HEK293 (cell line): ENCODE measurements around the gene ZNF423.

ENCODE experiments used
- CTCF ChIA-PET: fragments of 350-600 bp; formaldehyde crosslinking; extraction: SDS; loops from one replicate; lab custom pipeline; 2021; ENCODE audit warnings: antibody characterized with exemption; lab: Yijun Ruan, JAX
- POLR2A ChIA-PET: fragments of 300-600 bp; formaldehyde crosslinking; extraction: SDS; loops from one replicate; lab custom pipeline; 2020; ENCODE audit warnings: antibody characterized with exemption, inconsistent platforms; lab: Yijun Ruan, JAX
- H3K27ac ChIP-seq: fragments of 200-500 bp; sonication (Bioruptor generic); 2 replicates; pipeline ENCODE4 v1.5.1; 2014; ENCODE audit warnings: low read depth, low read length, control low read depth, inconsistent platforms; ENCODE audit errors: extremely low read depth
- H3K36me3 ChIP-seq, 2 experiments: fragments of 200-500 bp in 1 of 2; sonication (Bioruptor generic) in 1 of 2; 1 replicate in 1 of 2; 2 replicates in 1 of 2; pipeline ENCODE4 v1.5.1; 2014 to 2017; ENCODE audit warnings: inconsistent platforms in 2 of 2, low read length in 2 of 2; ENCODE audit not compliant: control insufficient read depth in 2 of 2, insufficient read depth in 1 of 2
- H3K4me1 ChIP-seq: fragments of 200-500 bp; sonication (Bioruptor generic); 2 replicates; pipeline ENCODE4 v1.5.1; 2014; ENCODE audit warnings: mild to moderate bottlenecking, low read length, inconsistent platforms; ENCODE audit not compliant: control insufficient read depth, insufficient read depth
- H3K4me3 ChIP-seq: 2 replicates; pipeline ENCODE4 v1.5.1; 2011; ENCODE audit warnings: low read depth, mild to moderate bottlenecking, control low read depth, low read length, moderate library complexity
- H3K9me3 ChIP-seq: fragments of 200-500 bp; sonication (Bioruptor generic); 2 replicates; pipeline ENCODE4 v1.5.1; 2014; ENCODE audit warnings: low read depth, low read length, inconsistent platforms; ENCODE audit not compliant: control insufficient read depth, insufficient read depth
- EGR2 ChIP-seq: fragments of 450-650 bp; formaldehyde crosslinking; IDR thresholded peaks from 2 replicates; pipeline ENCODE4 v1.5.1; 2016; ENCODE audit warnings: low read depth, missing biosample characterization, missing genetic modification characterization
- GLI2 ChIP-seq: fragments of 450-650 bp; formaldehyde crosslinking; IDR thresholded peaks from 2 replicates; pipeline ENCODE4; 2017; ENCODE audit warnings: missing biosample characterization, missing genetic modification characterization, low read depth, borderline replicate concordance
- GLI4 ChIP-seq: fragments of 450-650 bp; formaldehyde crosslinking; IDR thresholded peaks from 2 replicates; pipeline ENCODE4 v1.5.1; 2016; ENCODE audit warnings: missing biosample characterization, missing genetic modification characterization
- INSM2 ChIP-seq: fragments of 450-650 bp; formaldehyde crosslinking; IDR thresholded peaks from 2 replicates; pipeline ENCODE4 v1.5.1; 2016; ENCODE audit warnings: missing biosample characterization, missing genetic modification characterization
- PRDM4 ChIP-seq: fragments of 450-650 bp; formaldehyde crosslinking; IDR thresholded peaks from 2 replicates; pipeline ENCODE4 v1.5.1; 2017; ENCODE audit warnings: missing biosample characterization, missing genetic modification characterization
- REST ChIP-seq: fragments of 450-650 bp; formaldehyde crosslinking; IDR thresholded peaks from 2 replicates; pipeline ENCODE4 v1.5.1; 2016; ENCODE audit warnings: missing biosample characterization, missing genetic modification characterization
- WT1 ChIP-seq: fragments of 450-650 bp; formaldehyde crosslinking; IDR thresholded peaks from 2 replicates; pipeline ENCODE4 v1.5.1; 2016; ENCODE audit warnings: missing biosample characterization, missing genetic modification characterization
- ZBTB1 ChIP-seq: fragments of 450-650 bp; formaldehyde crosslinking; IDR thresholded peaks from 2 replicates; pipeline ENCODE4 v1.5.1; 2016; ENCODE audit warnings: missing biosample characterization, missing genetic modification characterization
- ZBTB10 ChIP-seq: fragments of 450-650 bp; formaldehyde crosslinking; IDR thresholded peaks from 2 replicates; pipeline ENCODE4 v1.5.1; 2016; ENCODE audit warnings: missing biosample characterization, missing genetic modification characterization
- ZBTB17 ChIP-seq: fragments of 450-650 bp; formaldehyde crosslinking; IDR thresholded peaks from 2 replicates; pipeline ENCODE4 v1.5.1; 2016; ENCODE audit warnings: missing biosample characterization, missing genetic modification characterization
- ZNF155 ChIP-seq: fragments of 450-650 bp; formaldehyde crosslinking; IDR thresholded peaks from 2 replicates; pipeline ENCODE4 v1.5.1; 2016; ENCODE audit warnings: missing biosample characterization, missing genetic modification characterization
- ZNF174 ChIP-seq: fragments of 450-650 bp; formaldehyde crosslinking; IDR thresholded peaks from 2 replicates; pipeline ENCODE4 v1.5.0; 2017; ENCODE audit warnings: missing biosample characterization, mild to moderate bottlenecking, missing genetic modification characterization
- ZNF184 ChIP-seq: fragments of 450-650 bp; IDR thresholded peaks from 2 replicates; pipeline ENCODE4 v1.5.1; 2018; ENCODE audit warnings: missing biosample characterization, mild to moderate bottlenecking, missing genetic modification characterization
- ZNF19 ChIP-seq: fragments of 450-650 bp; formaldehyde crosslinking; IDR thresholded peaks from 2 replicates; pipeline ENCODE4; 2016; ENCODE audit warnings: missing biosample characterization, missing genetic modification characterization, low read depth
- ZNF211 ChIP-seq: fragments of 450-650 bp; formaldehyde crosslinking; IDR thresholded peaks from 2 replicates; pipeline ENCODE4 v1.5.1; 2016; ENCODE audit warnings: low read depth, missing biosample characterization, missing genetic modification characterization
- ZNF223 ChIP-seq: fragments of 450-650 bp; formaldehyde crosslinking; IDR thresholded peaks from 2 replicates; pipeline ENCODE4 v1.5.1; 2016; ENCODE audit warnings: missing biosample characterization, missing genetic modification characterization
- ZNF239 ChIP-seq: fragments of 450-650 bp; formaldehyde crosslinking; IDR thresholded peaks from 2 replicates; pipeline ENCODE4 v1.5.1; 2016; ENCODE audit warnings: missing biosample characterization, missing genetic modification characterization
- ZNF350 ChIP-seq: fragments of 450-650 bp; formaldehyde crosslinking; IDR thresholded peaks from 2 replicates; pipeline ENCODE4 v1.5.0; 2017; ENCODE audit warnings: missing biosample characterization, mild to moderate bottlenecking, missing genetic modification characterization
- ZNF354C ChIP-seq: fragments of 450-650 bp; formaldehyde crosslinking; IDR thresholded peaks from 2 replicates; pipeline ENCODE4 v1.5.1; 2016; ENCODE audit warnings: missing biosample characterization, missing genetic modification characterization, low read depth, borderline replicate concordance
- ZNF423 ChIP-seq: fragments of 450-650 bp; formaldehyde crosslinking; IDR thresholded peaks from 2 replicates; pipeline ENCODE4 v1.5.1; 2016; ENCODE audit warnings: missing biosample characterization, missing genetic modification characterization
- ZNF449 ChIP-seq: fragments of 450-650 bp; formaldehyde crosslinking; IDR thresholded peaks from 2 replicates; pipeline ENCODE4 v1.5.1; 2017; ENCODE audit warnings: missing biosample characterization, mild to moderate bottlenecking, missing genetic modification characterization, moderate library complexity
- ZNF596 ChIP-seq: fragments of 450-650 bp; IDR thresholded peaks from 2 replicates; pipeline ENCODE4 v1.5.0; 2018; ENCODE audit warnings: missing biosample characterization, mild to moderate bottlenecking, missing genetic modification characterization, moderate library complexity
- ZSCAN30 ChIP-seq: fragments of 450-650 bp; IDR thresholded peaks from 2 replicates; pipeline ENCODE4 v1.5.1; 2018; ENCODE audit warnings: missing biosample characterization, mild to moderate bottlenecking, missing genetic modification characterization, moderate library complexity

Gene ZNF423

GRCh38 chr16:49493836-49494235 lies 362.1 kb downstream of the ZNF423 start:
- TF ChIP-seq GLI4 (tag by site-specific recombination) (no peak), PRDM4 (no peak), ZNF184 (tag by site-specific recombination) (no peak), ZNF223 (tag by site-specific recombination) (no peak), ZNF596 (tag by site-specific recombination) (no peak), GLI2 (no peak), ZNF155 (tag by site-specific recombination) (no peak), ZNF449 (no peak), ZBTB17 (tag by site-specific recombination) (no peak), EGR2 (no peak), ZSCAN30 (no peak), ZBTB1 (tag by site-specific recombination) (no peak), ZNF211 (tag by site-specific recombination) (no peak), WT1 (tag by site-specific recombination) (no peak), ZNF174 (tag by site-specific recombination) (no peak)
- TF ChIP-seq, all 188 proteins: peak for 0
- POLR2A ChIA-PET: no interaction called here

GRCh38 chr16:49492896-49493626 lies 362.9 kb downstream of the ZNF423 start:
- CTCF ChIA-PET: interaction anchor here (0.6 to 1.8 kb wide), 10 partner anchors 14 to 430 kb away, joined by 3 to 5 read pairs (median 4); no protein-coding TSS in a partner anchor
- H3K4me3 ChIP-seq: no peak overlapping the region
- H3K4me1 ChIP-seq: no peaks in the 10 kb centered on the region
- H3K27ac ChIP-seq: no peak overlapping the region
- no peaks in the 10 kb centered on the region for H3K36me3 ChIP-seq
- H3K9me3 ChIP-seq: no peaks in the 10 kb centered on the region
- POLR2A ChIA-PET: interaction anchor here (0.8 kb wide), 1 partner anchor 46 kb away, joined by 3 read pairs; no protein-coding TSS in a partner anchor
- TF ChIP-seq ZNF350 (tag by site-specific recombination) (no peak), ZNF596 (tag by site-specific recombination) (no peak), ZBTB17 (tag by site-specific recombination) (no peak), ZNF239 (no peak), REST (no peak), ZNF354C (tag by site-specific recombination) (no peak), ZBTB10 (tag by site-specific recombination) (no peak), ZNF19 (tag by site-specific recombination) (no peak), ZNF423 (tag by site-specific recombination) (no peak), INSM2 (tag by site-specific recombination) (no peak)

More at GRCh38 chr16:49493836-49494235, 362.1 kb downstream of the ZNF423 start:
- Histone ChIP-seq H3K36me3 (no peaks in the 10 kb centered on the region), H3K9me3 (no peaks in the 10 kb centered on the region), H3K27ac (no peak overlapping the region), H3K4me3 (no peak overlapping the region), H3K4me1 (no peaks in the 10 kb centered on the region)
- CTCF ChIA-PET: interaction anchor here (0.6 to 1.4 kb wide), 2 partner anchors 13 to 27 kb away, joined by 3 to 4 read pairs; no protein-coding TSS in a partner anchor
